DND-41 (cell line): ENCODE data around the gene CCDC93.

Experiments
- ATAC-seq: fragments of 200-7000 bp; cut with Tn5 transposase; 3 replicates; pipeline ENCODE4 v1.9.1; 2021; ENCODE audit warnings: low read depth; ENCODE audit not compliant: insufficient read depth
- DNase-seq: peaks from one replicate; pipeline ENCODE4 v3.0.0-alpha.2; 2020
- H2AFZ ChIP-seq: 2 replicates; pipeline ENCODE4 v1.6.0; 2012; ENCODE audit warnings: low read depth, low read length
- H3K27ac ChIP-seq: 2 replicates; pipeline ENCODE4 v1.5.1; 2012; ENCODE audit warnings: low read length, inconsistent platforms
- H3K27me3 ChIP-seq: fragments of 200-600 bp; sonication (generic); 2 replicates; pipeline ENCODE4 v1.6.0; 2012; ENCODE audit warnings: low read length, mild to moderate bottlenecking, inconsistent platforms; ENCODE audit not compliant: insufficient read depth, poor library complexity
- H3K36me3 ChIP-seq: 2 replicates; pipeline ENCODE4 v1.5.1; 2012; ENCODE audit warnings: low read length, inconsistent platforms; ENCODE audit not compliant: insufficient read depth
- H3K4me1 ChIP-seq: 2 replicates; pipeline ENCODE4 v1.5.1; 2012; ENCODE audit warnings: mild to moderate bottlenecking, low read length; ENCODE audit not compliant: insufficient read depth
- H3K4me2 ChIP-seq: 2 replicates; pipeline ENCODE4 v1.6.0; 2012; ENCODE audit warnings: mild to moderate bottlenecking, moderate library complexity, low read length, inconsistent platforms; ENCODE audit not compliant: insufficient read depth
- H3K4me3 ChIP-seq, 2 experiments: fragments of 200-600 bp in 1 of 2; shearing (Covaris generic) in 1 of 2; 2 replicates each; pipeline ENCODE4 v1.5.1; 2012 to 2016; ENCODE audit warnings: inconsistent platforms in 2 of 2, low read length in 2 of 2, mild to moderate bottlenecking in 2 of 2, low read depth in 1 of 2, moderate library complexity in 1 of 2
- H3K79me2 ChIP-seq: 2 replicates; pipeline ENCODE4 v1.6.0; 2012; ENCODE audit warnings: low read length, inconsistent platforms; ENCODE audit not compliant: insufficient read depth
- H3K9ac ChIP-seq: 2 replicates; pipeline ENCODE4 v1.6.0; 2012; ENCODE audit warnings: low read depth, mild to moderate bottlenecking, inconsistent platforms, low read length, moderate library complexity
- H3K9me3 ChIP-seq: 2 replicates; pipeline ENCODE4 v1.5.1; 2012; ENCODE audit warnings: low read length, moderate library complexity, mild to moderate bottlenecking, inconsistent platforms; ENCODE audit not compliant: insufficient read depth, severe bottlenecking
- H4K20me1 ChIP-seq: 2 replicates; pipeline ENCODE4 v1.6.0; 2012; ENCODE audit warnings: low read length; ENCODE audit not compliant: insufficient read depth
- CTCF ChIP-seq: IDR thresholded peaks from 2 replicates; pipeline ENCODE4 v1.5.1; 2012; ENCODE audit warnings: borderline replicate concordance, low read length, moderate library complexity, mild to moderate bottlenecking; ENCODE audit not compliant: poor library complexity, severe bottlenecking; ENCODE audit errors: extremely low read depth
- EZH2 ChIP-seq: IDR thresholded peaks from 3 replicates; pipeline ENCODE4 v1.6.1; 2012; ENCODE audit warnings: borderline replicate concordance, low read depth, mild to moderate bottlenecking, moderate library complexity, low read length, inconsistent platforms; ENCODE audit not compliant: severe bottlenecking

Gene CCDC93

DNA sequence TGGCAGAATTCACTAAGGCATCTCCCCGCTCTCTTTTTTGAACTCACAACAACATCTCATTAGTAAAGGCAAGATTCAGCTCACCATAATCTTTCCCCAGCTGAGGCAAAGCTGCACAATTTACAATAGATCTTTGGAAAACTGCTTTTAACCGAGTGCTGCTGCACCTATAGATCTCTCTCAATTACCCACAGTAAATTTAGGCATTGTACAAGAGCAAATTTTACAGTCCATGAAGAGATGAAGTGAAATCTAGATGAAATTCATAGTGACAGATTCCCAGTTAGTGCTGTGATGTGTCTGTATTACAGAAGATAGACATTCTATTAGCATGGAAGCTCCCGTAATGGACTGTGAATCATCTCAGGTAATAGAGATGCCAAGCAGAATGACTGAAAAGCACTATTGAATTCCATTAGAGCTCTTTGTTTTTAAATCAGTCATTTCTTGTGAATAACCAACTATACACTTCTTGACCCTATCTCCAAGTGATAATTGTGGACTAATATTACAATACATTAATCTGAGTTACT lies 38.0 kb upstream of the CCDC93 start:
- Histone ChIP-seq H3K27me3 (peaks cover 13% of the 10 kb centered on the region), H2AFZ (no peak overlapping the region), H3K4me2 (no peak overlapping the region), H3K4me3 (no peak overlapping the region), H3K9ac (no peak overlapping the region), H3K4me1 (no peaks in the 10 kb centered on the region), H3K79me2 (no peaks in the 10 kb centered on the region), H3K27ac (no peak overlapping the region), H4K20me1 (no peaks in the 10 kb centered on the region), H3K36me3 (no peaks in the 10 kb centered on the region), H3K9me3 (no peaks in the 10 kb centered on the region)
- DNase-seq, result no peak
- TF ChIP-seq CTCF (no peak), EZH2 (no peak)
- ATAC-seq, result no peak

GRCh38 chr2:118050974-118051373 lies 37.1 kb upstream of the CCDC93 start:
- Histone ChIP-seq H4K20me1 (no peaks in the 10 kb centered on the region), H3K27me3 (peaks cover 10% of the 10 kb centered on the region), H3K9me3 (no peaks in the 10 kb centered on the region), H3K4me2 (no peak overlapping the region), H3K4me3 (no peak overlapping the region), H2AFZ (no peak overlapping the region), H3K9ac (no peak overlapping the region), H3K36me3 (no peaks in the 10 kb centered on the region), H3K27ac (no peak overlapping the region), H3K4me1 (no peaks in the 10 kb centered on the region), H3K79me2 (no peaks in the 10 kb centered on the region)
- no peak for ATAC-seq
- TF ChIP-seq EZH2, result no peak
- TF ChIP-seq CTCF, result no peak
- DNase-seq, result no peak

DNA sequence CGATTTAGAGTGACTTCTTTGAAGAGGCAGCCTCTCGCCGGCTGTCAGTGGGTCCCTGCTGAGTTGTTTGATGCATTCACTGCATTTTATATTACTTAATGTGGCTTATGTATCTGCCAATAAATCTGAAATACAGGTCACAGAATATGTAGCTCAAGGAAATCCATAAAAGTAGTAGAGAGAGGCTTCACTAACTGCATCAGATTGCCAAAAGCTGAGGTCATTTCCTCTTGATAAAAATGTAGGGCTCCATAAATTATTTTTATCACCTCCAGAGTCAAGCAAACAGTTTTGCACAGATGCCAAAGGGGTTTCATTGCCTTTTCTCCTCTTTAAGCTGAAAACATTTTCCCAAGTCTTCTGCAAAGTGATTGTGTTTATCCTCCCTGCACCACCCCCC lies 36.5 kb upstream of the CCDC93 start:
- no peak overlapping the region for H3K27ac ChIP-seq
- TF ChIP-seq EZH2 (no peak), CTCF (no peak)
- H3K4me1 ChIP-seq, result no peaks in the 10 kb centered on the region
- no peaks in the 10 kb centered on the region for H3K79me2 ChIP-seq
- H2AFZ ChIP-seq, result no peak overlapping the region
- H3K9me3 ChIP-seq, result no peaks in the 10 kb centered on the region
- ATAC-seq (no peak), DNase-seq (no peak)
- no peak overlapping the region for H3K4me3 ChIP-seq
- no peaks in the 10 kb centered on the region for H3K36me3 ChIP-seq
- peaks cover 10% of the 10 kb centered on the region for H3K27me3 ChIP-seq
- no peak overlapping the region for H3K9ac ChIP-seq
- no peak overlapping the region for H3K4me2 ChIP-seq
- no peaks in the 10 kb centered on the region for H4K20me1 ChIP-seq

DNA sequence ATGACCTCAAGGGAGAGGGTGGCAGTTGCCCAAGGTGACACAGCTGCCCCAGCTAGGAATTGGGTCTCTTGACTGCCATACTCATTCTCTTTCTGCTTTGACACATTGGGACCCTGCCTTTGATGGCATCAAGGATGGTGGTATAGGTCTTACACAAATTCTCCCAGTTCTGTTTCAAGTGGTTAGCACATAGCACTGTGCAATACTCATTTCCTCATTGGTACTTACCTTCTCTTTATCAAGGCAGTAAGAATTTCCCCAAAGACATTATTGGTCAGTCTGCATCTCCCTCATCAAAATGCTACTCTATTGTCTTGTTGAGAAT lies 35.9 kb upstream of the CCDC93 start:
- no peak overlapping the region for H3K27ac ChIP-seq
- H3K9me3 ChIP-seq, result no peaks in the 10 kb centered on the region
- DNase-seq, result no peak
- no peaks in the 10 kb centered on the region for H3K36me3 ChIP-seq
- no peaks in the 10 kb centered on the region for H4K20me1 ChIP-seq
- no peaks in the 10 kb centered on the region for H3K79me2 ChIP-seq
- no peak overlapping the region for H3K4me2 ChIP-seq
- H3K27me3 ChIP-seq, result peaks cover 10% of the 10 kb centered on the region
- no peaks in the 10 kb centered on the region for H3K4me1 ChIP-seq
- ATAC-seq, result no peak
- no peak overlapping the region for H2AFZ ChIP-seq
- H3K4me3 ChIP-seq, result no peak overlapping the region
- TF ChIP-seq EZH2, result no peak
- no peak for TF ChIP-seq CTCF
- H3K9ac ChIP-seq, result no peak overlapping the region
